MM.1S (cell line): ENCODE data around the gene MARCKS.

ENCODE experiments used
- DNase-seq: peaks from one replicate; pipeline ENCODE4 v3.0.0-alpha.2; 2015
- H2AFZ ChIP-seq: fragments of 300-600 bp; sonication (generic); 2 replicates; pipeline ENCODE4 v1.6.0; 2016; ENCODE audit warnings: antibody characterized with exemption, low read length
- H3F3A ChIP-seq: fragments of 300-600 bp; sonication (generic); 2 replicates; pipeline ENCODE4 v1.6.1; 2016; ENCODE audit warnings: mild to moderate bottlenecking, antibody characterized with exemption, low read length, moderate library complexity, mixed read lengths; ENCODE audit not compliant: insufficient read depth
- H3K27ac ChIP-seq: fragments of 300-600 bp; sonication (generic); 2 replicates; pipeline ENCODE4 v1.5.1; 2016; ENCODE audit warnings: mild to moderate bottlenecking, low read length
- H3K27me3 ChIP-seq: fragments of 300-600 bp; sonication (generic); replicated peaks from 2 replicates; pipeline ENCODE4 v1.6.0; 2016; ENCODE audit warnings: low read length; ENCODE audit not compliant: insufficient read depth
- H3K36me3 ChIP-seq: fragments of 300-600 bp; sonication (generic); replicated peaks from 2 replicates; pipeline ENCODE4 v1.6.1; 2016; ENCODE audit warnings: mild to moderate bottlenecking, low read length, mixed read lengths; ENCODE audit not compliant: insufficient read depth
- H3K4me1 ChIP-seq: fragments of 300-600 bp; sonication (generic); 2 replicates; pipeline ENCODE4 v1.6.1; 2016; ENCODE audit warnings: low read length, mixed read lengths
- H3K4me2 ChIP-seq: fragments of 300-600 bp; sonication (generic); 2 replicates; pipeline ENCODE4 v1.6.0; 2016; ENCODE audit warnings: low read depth, low read length
- H3K4me3 ChIP-seq: fragments of 300-600 bp; sonication (generic); 2 replicates; pipeline ENCODE4 v1.5.1; 2016; ENCODE audit warnings: low read length, mixed read lengths
- H3K79me2 ChIP-seq: fragments of 300-600 bp; sonication (generic); 2 replicates; pipeline ENCODE4 v1.6.1; 2016; ENCODE audit warnings: mixed run types, low read length, mixed read lengths
- H3K9ac ChIP-seq: fragments of 300-600 bp; sonication (generic); 2 replicates; pipeline ENCODE4 v1.6.1; 2016; ENCODE audit warnings: low read length, mixed read lengths
- H3K9me2 ChIP-seq: fragments of 300-600 bp; sonication (generic); replicated peaks from 2 replicates; pipeline ENCODE4 v1.6.1; 2016; ENCODE audit warnings: mild to moderate bottlenecking, low read length, mixed read lengths; ENCODE audit not compliant: insufficient read depth
- H3K9me3 ChIP-seq: fragments of 300-600 bp; sonication (generic); replicated peaks from 2 replicates; pipeline ENCODE4 v1.6.1; 2016; ENCODE audit warnings: mild to moderate bottlenecking, low read length, mixed read lengths; ENCODE audit not compliant: insufficient read depth
- H4K20me1 ChIP-seq: fragments of 300-600 bp; sonication (generic); 2 replicates; pipeline ENCODE4 v1.6.1; 2016; ENCODE audit warnings: mild to moderate bottlenecking, low read length, moderate library complexity, mixed read lengths; ENCODE audit not compliant: insufficient read depth
- CTCF ChIP-seq: fragments of 300-600 bp; sonication (generic); IDR thresholded peaks from 2 replicates; pipeline ENCODE4 v1.5.1; 2016; ENCODE audit warnings: antibody characterized with exemption, low read length, mixed read lengths
- EZH2 ChIP-seq: fragments of 300-600 bp; sonication (generic); optimal IDR thresholded peaks from 2 replicates; pipeline ENCODE3; 2017; ENCODE audit warnings: low read depth, mild to moderate bottlenecking, antibody characterized with exemption, low read length, mixed read lengths
- EZH2phosphoT487 ChIP-seq: fragments of 300-600 bp; sonication (generic); IDR thresholded peaks from 2 replicates; pipeline ENCODE4 v1.6.1; 2018; ENCODE audit warnings: antibody characterized with exemption, low read length

MARCKS gene

GRCh38 chr6:113860181-113860955 lies 3.2 kb downstream of the MARCKS start:
- TF ChIP-seq CTCF (no peak), EZH2phosphoT487 (no peak), EZH2 (no peak)
- Histone ChIP-seq H3K79me2 (peaks cover 34% of the 10 kb centered on the region), H3K4me2 (no peak overlapping the region), H3F3A (peaks cover 24% of the 10 kb centered on the region), H3K9ac (no peak overlapping the region), H3K4me1 (no peaks in the 10 kb centered on the region), H3K36me3 (no peaks in the 10 kb centered on the region), H4K20me1 (no peaks in the 10 kb centered on the region; the same call in 1 of the 2 replicates), H2AFZ (no peak overlapping the region), H3K9me2 (no peaks in the 10 kb centered on the region), H3K9me3 (no peaks in the 10 kb centered on the region), H3K27ac (no peak overlapping the region), H3K4me3 (no peak overlapping the region), H3K27me3 (no peaks in the 10 kb centered on the region)
- no peak for DNase-seq

- Histone ChIP-seq H3K36me3 (no peaks in the 10 kb centered on the region), H3K79me2 (peaks cover 34% of the 10 kb centered on the region), H3K9ac (no peak overlapping the region), H4K20me1 (no peaks in the 10 kb centered on the region; the same call in 1 of the 2 replicates), H3K4me1 (no peaks in the 10 kb centered on the region), H3F3A (peaks cover 11% of the 10 kb centered on the region), H3K27me3 (no peaks in the 10 kb centered on the region), H3K9me3 (no peaks in the 10 kb centered on the region), H3K4me2 (no peak overlapping the region), H3K27ac (no peak overlapping the region), H3K4me3 (no peak overlapping the region), H2AFZ (no peak overlapping the region), H3K9me2 (no peaks in the 10 kb centered on the region)
- DNase-seq: no peak
- TF ChIP-seq EZH2: no peak
- TF ChIP-seq EZH2phosphoT487: no peak
- no peak for TF ChIP-seq CTCF
These were observed 5.0 kb downstream of the MARCKS start for GRCh38 chr6:113862112-113862511.

DNA sequence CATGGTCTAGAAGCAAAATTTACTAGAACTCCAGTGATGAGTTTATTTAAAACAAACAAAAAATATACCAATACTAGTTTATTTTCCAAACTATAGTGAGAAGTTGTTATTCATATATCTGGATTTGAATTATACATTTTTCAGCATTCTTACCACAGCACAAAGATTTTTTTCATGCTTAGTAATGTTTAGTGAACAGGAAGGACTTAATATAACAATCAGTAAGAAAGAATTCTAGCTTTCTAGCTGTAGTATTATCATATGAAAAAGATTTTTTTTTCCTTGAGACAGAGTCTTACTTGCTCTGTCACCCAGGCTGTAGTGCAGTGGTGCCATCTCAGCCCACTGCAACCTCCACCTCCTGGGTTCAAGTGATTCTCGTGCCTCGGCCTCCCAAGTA lies 13.8 kb downstream of the MARCKS start:
- H3K36me3 ChIP-seq: no peaks in the 10 kb centered on the region
- no peak overlapping the region for H2AFZ ChIP-seq
- H3K79me2 ChIP-seq: no peaks in the 10 kb centered on the region
- H3K9me2 ChIP-seq: no peaks in the 10 kb centered on the region
- no peak for DNase-seq
- H3K4me2 ChIP-seq: no peak overlapping the region
- H3F3A ChIP-seq: no peaks in the 10 kb centered on the region
- no peaks in the 10 kb centered on the region for H4K20me1 ChIP-seq
- no peak overlapping the region for H3K4me3 ChIP-seq
- no peak overlapping the region for H3K9ac ChIP-seq
- H3K9me3 ChIP-seq: no peaks in the 10 kb centered on the region
- no peaks in the 10 kb centered on the region for H3K27me3 ChIP-seq
- H3K27ac ChIP-seq: no peak overlapping the region
- no peak for TF ChIP-seq CTCF
- TF ChIP-seq EZH2phosphoT487: no peak
- TF ChIP-seq EZH2: no peak
- H3K4me1 ChIP-seq: peaks cover 12% of the 10 kb centered on the region; the same call in 1 of the 2 replicates
